Epithelial cell of esophagus (primary cell): ENCODE measurements around the gene FHIT.

Experiments
- DNase-seq: peaks from one replicate; pipeline ENCODE4 v3.0.0; 2010; ENCODE audit warnings: low read depth
- H3K4me3 ChIP-seq: 2 replicates; pipeline ENCODE4 v1.5.1; 2011; ENCODE audit warnings: mild to moderate bottlenecking, low read length, control low read depth
- TF ChIP-seq, protein P1 (sequence below): IDR thresholded peaks from 2 replicates; pipeline ENCODE4 v1.5.1; 2011; ENCODE audit warnings: low read depth, mild to moderate bottlenecking, low read length, control low read depth, inconsistent platforms; ENCODE audit not compliant: insufficient read depth; ENCODE audit errors: missing control alignments

FHIT gene

GRCh38 chr3:61180206-61180605 is 71.0 kb downstream of the FHIT start:
- TF ChIP-seq, protein P1, sequence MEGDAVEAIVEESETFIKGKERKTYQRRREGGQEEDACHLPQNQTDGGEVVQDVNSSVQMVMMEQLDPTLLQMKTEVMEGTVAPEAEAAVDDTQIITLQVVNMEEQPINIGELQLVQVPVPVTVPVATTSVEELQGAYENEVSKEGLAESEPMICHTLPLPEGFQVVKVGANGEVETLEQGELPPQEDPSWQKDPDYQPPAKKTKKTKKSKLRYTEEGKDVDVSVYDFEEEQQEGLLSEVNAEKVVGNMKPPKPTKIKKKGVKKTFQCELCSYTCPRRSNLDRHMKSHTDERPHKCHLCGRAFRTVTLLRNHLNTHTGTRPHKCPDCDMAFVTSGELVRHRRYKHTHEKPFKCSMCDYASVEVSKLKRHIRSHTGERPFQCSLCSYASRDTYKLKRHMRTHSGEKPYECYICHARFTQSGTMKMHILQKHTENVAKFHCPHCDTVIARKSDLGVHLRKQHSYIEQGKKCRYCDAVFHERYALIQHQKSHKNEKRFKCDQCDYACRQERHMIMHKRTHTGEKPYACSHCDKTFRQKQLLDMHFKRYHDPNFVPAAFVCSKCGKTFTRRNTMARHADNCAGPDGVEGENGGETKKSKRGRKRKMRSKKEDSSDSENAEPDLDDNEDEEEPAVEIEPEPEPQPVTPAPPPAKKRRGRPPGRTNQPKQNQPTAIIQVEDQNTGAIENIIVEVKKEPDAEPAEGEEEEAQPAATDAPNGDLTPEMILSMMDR = no peak
- no peak for DNase-seq
- no peak overlapping the region for H3K4me3 ChIP-seq

- TF ChIP-seq, protein P1 = no peak
- no peak for DNase-seq
- H3K4me3 ChIP-seq = no peak overlapping the region
These were observed 73.1 kb downstream of the FHIT start for GRCh38 chr3:61178167-61178566.

GRCh38 chr3:61177450-61177849 is 73.8 kb downstream of the FHIT start:
- no peak for DNase-seq
- H3K4me3 ChIP-seq = no peak overlapping the region
- TF ChIP-seq, protein P1 = no peak

GRCh38 chr3:61173676-61174075 is 77.6 kb downstream of the FHIT start:
- DNase-seq = peak; percentile 4
- H3K4me3 ChIP-seq = no peak overlapping the region
- TF ChIP-seq, protein P1 = no peak

- TF ChIP-seq, protein P1 = no peak
- no peak for DNase-seq
These were observed 78.6 kb downstream of the FHIT start for GRCh38 chr3:61172684-61173083.

DNA sequence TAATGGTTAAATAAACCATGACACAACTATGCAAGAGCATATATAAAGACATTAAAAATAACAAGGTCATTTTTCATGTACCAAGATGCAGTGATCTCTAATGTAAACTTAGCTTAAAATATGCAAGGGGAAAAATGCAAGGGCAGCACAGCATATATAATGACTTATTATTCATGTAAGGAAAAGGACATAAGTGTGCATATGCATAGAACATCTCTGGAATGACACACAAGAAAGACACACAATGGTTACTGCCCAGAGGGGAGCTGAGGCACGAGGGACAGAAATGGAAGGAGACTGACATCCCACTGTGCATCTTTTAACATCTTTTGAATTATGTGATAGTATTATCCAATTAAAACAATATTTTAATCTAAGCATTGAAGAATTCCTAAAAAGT is 79.0 kb downstream of the FHIT start:
- H3K4me3 ChIP-seq = no peak overlapping the region
- no peak for DNase-seq
- TF ChIP-seq, protein P1 = no peak

More at GRCh38 chr3:61172684-61173083, 78.6 kb downstream of the FHIT start:
- no peak overlapping the region for H3K4me3 ChIP-seq

DNA sequence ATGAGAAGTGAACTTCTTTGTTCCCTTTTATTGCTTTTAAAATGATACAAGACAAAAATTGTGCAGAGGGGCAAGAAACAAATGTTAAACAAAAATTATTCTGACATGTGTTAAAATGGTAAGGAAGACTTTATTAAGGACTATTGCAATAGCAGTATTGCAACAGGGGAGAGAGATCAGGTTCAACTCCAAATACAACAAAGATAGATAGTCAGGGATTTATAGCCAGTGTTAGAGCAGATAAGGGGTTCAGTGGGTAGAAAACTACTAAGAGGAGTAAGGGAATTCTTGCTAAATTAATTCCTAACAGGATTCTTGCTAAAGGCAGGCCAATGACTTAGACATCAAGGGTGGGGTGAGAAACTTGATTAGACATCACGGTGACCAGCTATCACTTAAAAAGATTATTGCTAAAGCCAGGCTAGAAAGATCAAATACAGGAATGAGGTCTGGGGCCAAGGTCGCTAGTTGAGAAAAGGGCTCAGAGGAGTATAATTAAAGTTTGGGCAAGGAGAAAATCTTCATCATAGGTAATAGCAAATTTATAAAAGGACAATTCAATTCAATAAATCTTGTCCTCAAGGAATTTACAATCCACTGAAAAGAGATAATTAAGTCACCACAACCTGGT is 81.5 kb downstream of the FHIT start:
- H3K4me3 ChIP-seq = no peak overlapping the region
- TF ChIP-seq, protein P1 = no peak
- DNase-seq = no peak
